ENCODE results near the gene CMIP. TPM values are rescaled to one million over a fixed set of nuclear protein-coding genes. Genes with fewer than 3 reads are reported as not detected.

CMIP gene
- polyA plus RNA-seq, 1 donor: 11.9 TPM

GRCh38 chr16:81715358-81716196, 271.0 kb downstream of the CMIP start:
- no peak for DNase-seq (ENCODE audit: low read depth)

- no peak for DNase-seq (ENCODE audit: low read depth)
Observed at GRCh38 chr16:81716478-81717225, 272.0 kb downstream of the CMIP start.

- no peak for DNase-seq (ENCODE audit: low read depth)
Observed at GRCh38 chr16:81717662-81718189, 273.1 kb downstream of the CMIP start.

- DNase-seq (ENCODE audit: low read depth): no peak
Observed at GRCh38 chr16:81718637-81719036, 274.0 kb downstream of the CMIP start.

- no peak for DNase-seq (ENCODE audit: low read depth)
Observed at GRCh38 chr16:81719993-81720392, 275.4 kb downstream of the CMIP start.

GRCh38 chr16:81720973-81721906, 276.6 kb downstream of the CMIP start:
- DNase-seq (ENCODE audit: low read depth): no peak

- DNase-seq (ENCODE audit: low read depth): peak; percentile 78
Observed at GRCh38 chr16:81723098-81723723, 278.6 kb downstream of the CMIP start.

- DNase-seq (ENCODE audit: low read depth): no peak
Observed at GRCh38 chr16:81728435-81728834, 283.8 kb downstream of the CMIP start.

- no peak for DNase-seq (ENCODE audit: low read depth)
Observed at GRCh38 chr16:81729451-81729850, 284.8 kb downstream of the CMIP start.

- DNase-seq (ENCODE audit: low read depth): peak; percentile 57
Observed at GRCh38 chr16:81730090-81731051, 285.8 kb downstream of the CMIP start.

GRCh38 chr16:81731649-81732048, 287.0 kb downstream of the CMIP start:
- DNase-seq (ENCODE audit: low read depth): no peak

- DNase-seq (ENCODE audit: low read depth): no peak
Observed at GRCh38 chr16:81732699-81733098, 288.1 kb downstream of the CMIP start.

GRCh38 chr16:81733295-81733694, 288.7 kb downstream of the CMIP start:
- no peak for DNase-seq (ENCODE audit: low read depth)

GRCh38 chr16:81734632-81735434, 290.2 kb downstream of the CMIP start:
- no peak for DNase-seq (ENCODE audit: low read depth)

GRCh38 chr16:81737885-81738536, 293.4 kb downstream of the CMIP start:
- DNase-seq (ENCODE audit: low read depth): peak; percentile 49

- DNase-seq (ENCODE audit: low read depth): no peak
Observed at GRCh38 chr16:81738783-81739496, 294.3 kb downstream of the CMIP start.

- no peak for DNase-seq (ENCODE audit: low read depth)
Observed at GRCh38 chr16:81739503-81739902, 294.9 kb downstream of the CMIP start.

GRCh38 chr16:81740169-81740568, 295.6 kb downstream of the CMIP start:
- DNase-seq (ENCODE audit: low read depth): no peak
